ENCODE results near the gene FBN2.

DNA sequence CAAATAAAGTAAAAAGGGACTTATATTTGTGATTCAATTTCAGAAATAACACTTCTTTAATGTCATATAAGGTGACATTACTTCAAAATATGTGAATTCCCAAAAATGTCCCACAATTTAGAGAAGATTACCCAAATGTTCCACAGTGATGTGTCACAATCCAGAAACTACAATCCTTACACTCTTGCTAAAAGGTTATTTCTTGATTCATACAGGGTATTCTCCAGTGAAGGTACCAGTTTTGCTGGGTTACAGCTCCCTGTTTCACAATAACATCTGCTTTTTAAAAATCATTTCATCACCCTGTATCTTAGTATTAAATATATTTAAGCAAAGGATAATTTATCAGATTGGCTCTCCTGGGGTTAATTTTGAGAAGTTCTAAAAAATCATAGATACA, 11.0 kb downstream of the FBN2 start:
- no peak for TF ChIP-seq CTCF (IDR thresholded peaks at IDR 0.05)
- TF ChIP-seq POLR2AphosphoS5 (IDR thresholded peaks at IDR 0.05), result no peak
- no peak for TF ChIP-seq EP300 (IDR thresholded peaks at IDR 0.05)
- TF ChIP-seq POLR2A (IDR thresholded peaks at IDR 0.05), result no peak
